CD14-positive monocyte (primary cell): ENCODE data around the gene HSPB6. TPM values are rescaled to one million over a fixed set of nuclear protein-coding genes. Genes with fewer than 3 reads are reported as not detected.

Source experiments
- DNase-seq, 3 donors: peaks; one replicate each; pipeline ENCODE4 v3.0.0-alpha.2; 2011 to 2022
- H2AFZ ChIP-seq: 2 replicates; pipeline ENCODE4 v1.6.0; 2012; ENCODE audit warnings: mild to moderate bottlenecking, low read depth, low read length, inconsistent platforms; ENCODE audit not compliant: insufficient read depth, poor library complexity, severe bottlenecking
- H3K27ac ChIP-seq, 2 donors: 1 replicate in 1 of 2; 2 replicates in 1 of 2; pipeline ENCODE4 v1.5.1; 2012 to 2013; ENCODE audit warnings: low read length in 2 of 2, control low read depth in 1 of 2, inconsistent platforms in 1 of 2, low read depth in 1 of 2, mild to moderate bottlenecking in 1 of 2
- H3K27me3 ChIP-seq, 2 donors: one replicate each; pipeline versions ENCODE4 v1.6.0 to v1.6.1; 2011 to 2013; ENCODE audit warnings: low read length in 2 of 2; ENCODE audit not compliant: control insufficient read depth in 2 of 2, insufficient read depth in 2 of 2
- H3K36me3 ChIP-seq, 2 donors: replicated peaks in 1 of 2; 1 replicate in 1 of 2; 2 replicates in 1 of 2; pipeline versions ENCODE4 v1.5.1 to v1.6.1; 2012 to 2013; ENCODE audit warnings: low read length in 2 of 2, control low read depth in 1 of 2, inconsistent platforms in 1 of 2, mild to moderate bottlenecking in 1 of 2; ENCODE audit not compliant: insufficient read depth in 2 of 2, control insufficient read depth in 1 of 2
- H3K4me1 ChIP-seq, 2 donors: 1 replicate in 1 of 2; 2 replicates in 1 of 2; pipeline versions ENCODE4 v1.5.1 to v1.6.1; 2012 to 2013; ENCODE audit warnings: low read length in 2 of 2, control low read depth in 1 of 2, inconsistent platforms in 1 of 2, mild to moderate bottlenecking in 1 of 2, moderate library complexity in 1 of 2; ENCODE audit not compliant: insufficient read depth in 2 of 2, control insufficient read depth in 1 of 2
- H3K4me2 ChIP-seq: replicated peaks from 2 replicates; pipeline ENCODE3; 2012; ENCODE audit warnings: low read length, moderate library complexity, mild to moderate bottlenecking; ENCODE audit not compliant: poor library complexity, severe bottlenecking; ENCODE audit errors: extremely low read depth
- H3K4me3 ChIP-seq, 3 experiments: fragments of 200-600 bp in 1 of 3; sonication (generic) in 1 of 3; replicated peaks in 1 of 3; 1 replicate in 2 of 3; 2 replicates in 1 of 3; pipeline ENCODE4 v1.5.1; 2011 to 2013; ENCODE audit warnings: low read length in 3 of 3, mild to moderate bottlenecking in 3 of 3, control low read depth in 2 of 3, low read depth in 2 of 3, inconsistent platforms in 1 of 3, moderate library complexity in 1 of 3
- H3K79me2 ChIP-seq: 2 replicates; pipeline ENCODE4 v1.6.0; 2012; ENCODE audit warnings: mild to moderate bottlenecking, control low read depth, inconsistent platforms, low read length, moderate library complexity; ENCODE audit not compliant: insufficient read depth
- H3K9ac ChIP-seq: 2 replicates; pipeline ENCODE4 v1.6.0; 2017; ENCODE audit warnings: low read length, mild to moderate bottlenecking; ENCODE audit not compliant: insufficient read depth, poor library complexity, severe bottlenecking
- H3K9me3 ChIP-seq, 2 donors: replicated peaks in 1 of 2; 1 replicate in 1 of 2; 2 replicates in 1 of 2; pipeline versions ENCODE4 v1.5.1 to v1.6.1; 2012 to 2013; ENCODE audit warnings: low read length in 2 of 2, control low read depth in 1 of 2; ENCODE audit not compliant: control insufficient read depth in 1 of 2, insufficient read depth in 1 of 2
- H4K20me1 ChIP-seq: 2 replicates; pipeline ENCODE4 v1.6.0; 2012; ENCODE audit warnings: mild to moderate bottlenecking, low read length, control low read depth, moderate library complexity; ENCODE audit not compliant: insufficient read depth
- H3K27ac Mint-ChIP-seq, 7 donors: one replicate each; pipeline ENCODE4 v1.8.0; 2020; ENCODE audit warnings: mild to moderate bottlenecking in 7 of 7, mixed read lengths in 7 of 7, moderate library complexity in 6 of 7, inconsistent platforms in 2 of 7
- H3K27me3 Mint-ChIP-seq, 3 donors: one replicate each; pipeline ENCODE4 v1.8.0; 2021 to 2022; ENCODE audit warnings: low read depth in 3 of 3, mild to moderate bottlenecking in 3 of 3, mixed read lengths in 3 of 3, moderate library complexity in 3 of 3, inconsistent platforms in 1 of 3
- H3K36me3 Mint-ChIP-seq, 2 donors: one replicate each; pipeline ENCODE4 v1.8.0; 2020; ENCODE audit warnings: mixed read lengths in 2 of 2, inconsistent platforms in 1 of 2, mild to moderate bottlenecking in 1 of 2
- H3K4me1 Mint-ChIP-seq: one replicate; pipeline ENCODE4 v1.8.0; 2020; ENCODE audit warnings: mild to moderate bottlenecking, mixed read lengths
- H3K4me3 Mint-ChIP-seq, 2 donors: one replicate each; pipeline ENCODE4 v1.8.0; 2020; ENCODE audit warnings: mild to moderate bottlenecking in 2 of 2, mixed read lengths in 2 of 2, moderate library complexity in 1 of 2
- H3K9me3 Mint-ChIP-seq, 7 donors: one replicate each; pipeline ENCODE4 v1.8.0; 2020 to 2022; ENCODE audit warnings: mixed read lengths in 7 of 7, mild to moderate bottlenecking in 6 of 7, moderate library complexity in 6 of 7, inconsistent platforms in 2 of 7
- WGBS: methylation state at CpG from one replicate; pipeline ENCODE4 v1.1.5; 2013; ENCODE audit warnings: missing lambda C conversion rate; ENCODE audit not compliant: insufficient coverage; 5-methylcytosine and 5-hydroxymethylcytosine counted together
- intact Hi-C, 2 donors: fragments of 100-400 bp; cut with micrococcal nuclease; formaldehyde crosslinking; loops; one replicate each; pipeline versions ENCODE4 v1.15.0 to v1.15.1; 2023
- polyA plus RNA-seq, 3 donors: library from polyadenylated mRNA; depleted of rRNA in 1 of 3; unstranded in 2 of 3; stranded (reverse) in 1 of 3; fragments of 300-500 nt in 2 of 3; fragments of >200 nt in 1 of 3; fragmentation: Illumina TruSeq in 2 of 3; gene quantifications; 1 replicate in 2 of 3; 2 replicates in 1 of 3; pipeline ENCODE4 v1.2.3, GENCODE V29; 2012 to 2021
- TF ChIP-seq, protein P1 (sequence below): fragments of 200-600 bp; IDR thresholded peaks from one replicate; pipeline ENCODE4 v1.8.0; 2022; ENCODE audit warnings: antibody characterized with exemption, mild to moderate bottlenecking

Gene HSPB6
- polyA plus RNA-seq, 3 donors = not detected

DNA sequence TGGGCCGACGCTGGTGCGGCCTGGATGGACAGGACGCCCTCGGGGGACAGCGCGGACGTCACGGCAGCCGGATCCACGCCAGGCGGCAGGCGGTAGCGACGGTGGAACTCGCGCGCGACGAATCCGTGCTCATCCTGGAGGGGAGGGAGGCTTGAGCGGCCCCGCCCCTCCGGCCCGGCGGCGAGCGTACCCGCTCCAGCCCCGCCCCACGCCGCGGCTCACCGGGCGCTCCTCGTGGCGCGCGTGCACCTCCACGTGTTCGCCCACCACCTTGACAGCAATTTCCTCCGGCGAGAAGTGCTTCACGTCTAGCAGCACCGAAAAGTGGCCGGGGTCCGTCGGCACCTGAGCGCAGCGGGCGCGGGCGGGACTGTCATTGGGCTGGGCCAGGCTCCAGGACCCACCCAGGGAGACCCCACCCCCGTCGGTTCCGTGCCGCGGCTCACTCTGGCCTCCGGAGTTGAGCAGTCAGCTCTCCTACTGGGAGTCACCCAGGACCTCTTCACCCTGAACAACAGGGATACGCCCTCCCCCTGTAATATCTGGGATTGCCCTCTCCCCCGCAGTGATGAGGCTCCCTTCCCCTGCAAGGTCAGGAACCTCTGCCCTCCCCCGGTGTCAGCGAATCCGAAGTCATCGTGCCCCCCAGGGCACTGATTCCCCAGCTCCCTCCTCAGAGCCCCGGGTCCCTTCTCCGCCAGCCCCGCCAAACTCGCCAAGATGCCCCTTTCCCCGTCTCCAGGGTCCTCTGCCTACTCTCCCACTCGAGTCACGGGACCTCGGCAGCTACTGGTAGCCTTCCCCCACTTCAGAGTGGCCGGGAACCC lies 1.1 kb downstream of the HSPB6 start:
- 24% methylated on average over 67 of the region's 74 CpGs for WGBS
- peaks cover 29 to 41% of the 10 kb centered on the region in 2 donors for H3K4me1 ChIP-seq
- peak overlapping the region in 1 of 3 experiments; percentile 100 for H3K4me3 ChIP-seq
- no peak overlapping the region for H3K27ac ChIP-seq
- Mint-ChIP-seq H3K27ac (no peak overlapping the region), H3K36me3 (peaks cover 35 to 46% of the 10 kb centered on the region in 2 donors), H3K9me3 (peaks cover 0 to 8% (median 3%) of the 10 kb centered on the region in 7 donors), H3K27me3 (peaks cover 18 to 30% (median 25%) of the 10 kb centered on the region in 3 donors), H3K4me1 (peaks cover 32% of the 10 kb centered on the region), H3K4me3 (peak overlapping the region; percentile 56 to 88)
- H3K9ac ChIP-seq = no peak overlapping the region
- intact Hi-C loops = loop anchor here in 1 of 2 donors (5.0 to 10.0 kb wide), 2 partner anchors 257 to 359 kb away; partner anchors contain the start of genes ALKBH6, OVOL3, POLR2I and TBCB
- no peaks in the 10 kb centered on the region for H3K9me3 ChIP-seq
- no peak overlapping the region for H2AFZ ChIP-seq
- TF ChIP-seq, protein P1, sequence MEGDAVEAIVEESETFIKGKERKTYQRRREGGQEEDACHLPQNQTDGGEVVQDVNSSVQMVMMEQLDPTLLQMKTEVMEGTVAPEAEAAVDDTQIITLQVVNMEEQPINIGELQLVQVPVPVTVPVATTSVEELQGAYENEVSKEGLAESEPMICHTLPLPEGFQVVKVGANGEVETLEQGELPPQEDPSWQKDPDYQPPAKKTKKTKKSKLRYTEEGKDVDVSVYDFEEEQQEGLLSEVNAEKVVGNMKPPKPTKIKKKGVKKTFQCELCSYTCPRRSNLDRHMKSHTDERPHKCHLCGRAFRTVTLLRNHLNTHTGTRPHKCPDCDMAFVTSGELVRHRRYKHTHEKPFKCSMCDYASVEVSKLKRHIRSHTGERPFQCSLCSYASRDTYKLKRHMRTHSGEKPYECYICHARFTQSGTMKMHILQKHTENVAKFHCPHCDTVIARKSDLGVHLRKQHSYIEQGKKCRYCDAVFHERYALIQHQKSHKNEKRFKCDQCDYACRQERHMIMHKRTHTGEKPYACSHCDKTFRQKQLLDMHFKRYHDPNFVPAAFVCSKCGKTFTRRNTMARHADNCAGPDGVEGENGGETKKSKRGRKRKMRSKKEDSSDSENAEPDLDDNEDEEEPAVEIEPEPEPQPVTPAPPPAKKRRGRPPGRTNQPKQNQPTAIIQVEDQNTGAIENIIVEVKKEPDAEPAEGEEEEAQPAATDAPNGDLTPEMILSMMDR = no peak
- peaks cover 26 to 36% of the 10 kb centered on the region in 2 donors for H3K36me3 ChIP-seq
- peaks cover 12% of the 10 kb centered on the region for H3K79me2 ChIP-seq
- H4K20me1 ChIP-seq = peaks cover 12% of the 10 kb centered on the region
- peaks cover 9 to 21% of the 10 kb centered on the region in 2 donors for H3K27me3 ChIP-seq
- peak overlapping the region; percentile 93 for H3K4me2 ChIP-seq
- DNase-seq = peak in 1 of 3 donors; percentile 13

DNA sequence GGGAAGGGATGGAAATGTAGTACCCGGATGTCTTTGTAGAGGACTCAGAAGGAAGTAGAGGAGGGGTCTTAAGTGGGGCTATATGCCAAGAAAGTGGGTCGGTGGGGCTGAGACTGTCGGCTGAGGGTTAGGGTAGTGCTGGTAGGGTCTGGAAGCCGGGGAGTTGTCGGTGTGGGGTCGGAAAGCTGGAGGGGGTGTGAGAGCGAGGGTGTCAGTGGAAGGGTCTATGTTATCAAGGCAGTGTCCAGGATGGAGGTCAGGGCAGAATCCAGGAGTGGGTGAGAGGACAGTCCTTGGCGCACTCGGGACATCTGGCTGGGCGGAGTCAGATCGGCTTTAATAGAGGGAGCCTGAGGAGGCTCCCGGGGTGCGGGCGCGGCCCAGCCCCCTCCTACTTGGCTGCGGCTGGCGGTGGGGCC lies 1.7 kb downstream of the HSPB6 start:
- Mint-ChIP-seq H3K36me3 (peaks cover 34 to 42% of the 10 kb centered on the region in 2 donors), H3K27ac (peak overlapping the region in 1 of 7 donors; percentile 2), H3K9me3 (peaks cover 0 to 8% (median 3%) of the 10 kb centered on the region in 7 donors), H3K27me3 (peaks cover 18 to 33% (median 25%) of the 10 kb centered on the region in 3 donors), H3K4me1 (peaks cover 34% of the 10 kb centered on the region), H3K4me3 (peak overlapping the region; percentile 47 to 85)
- intact Hi-C loops = loop anchor here in 1 of 2 donors (5.0 to 10.0 kb wide), 2 partner anchors 257 to 360 kb away; partner anchors contain the start of genes ALKBH6, OVOL3, POLR2I and TBCB
- peak overlapping the region; percentile 93 for H3K4me2 ChIP-seq
- peaks cover 26 to 30% of the 10 kb centered on the region in 2 donors for H3K36me3 ChIP-seq
- H3K9ac ChIP-seq = no peak overlapping the region
- 77% methylated on average over 16 of the region's 17 CpGs for WGBS
- H3K4me1 ChIP-seq = peaks cover 29 to 41% of the 10 kb centered on the region in 2 donors
- no peaks in the 10 kb centered on the region for H3K9me3 ChIP-seq
- H3K4me3 ChIP-seq = peak overlapping the region in 1 of 3 experiments; percentile 100
- no peak for DNase-seq
- no peak overlapping the region for H2AFZ ChIP-seq
- H4K20me1 ChIP-seq = peaks cover 12% of the 10 kb centered on the region
- H3K79me2 ChIP-seq = peaks cover 12% of the 10 kb centered on the region
- no peak overlapping the region for H3K27ac ChIP-seq
- peaks cover 9 to 21% of the 10 kb centered on the region in 2 donors for H3K27me3 ChIP-seq
- TF ChIP-seq, protein P1 = no peak
